PC-3 (cell line): ENCODE data around the gene MIEF1. TPM values are rescaled to one million over a fixed set of nuclear protein-coding genes. Genes with fewer than 3 reads are reported as not detected.

ENCODE experiments used
- ATAC-seq: fragments of 200-7000 bp; cut with Tn5 transposase; 2 replicates; pipeline ENCODE4 v1.9.1; 2020; ENCODE audit warnings: mild to moderate bottlenecking, moderate library complexity
- BruUV-seq: library from RNA; stranded (reverse); fragments of 400-500 nt; replicated peaks from 2 replicates; lab custom pipeline; 2021; lab: Mats Ljungman, UMichigan
- CTCF ChIA-PET: fragments of 300-600 bp; sonication (Branson Sonifier 250); formaldehyde crosslinking; loops from one replicate; lab custom pipeline; 2022; ENCODE audit warnings: antibody characterized with exemption; lab: Charles Lee
- POLR2A ChIA-PET: fragments of 300-600 bp; sonication (Branson Sonifier 250); formaldehyde crosslinking; loops from one replicate; lab custom pipeline; 2022; ENCODE audit warnings: antibody characterized with exemption; ENCODE audit not compliant: unreplicated experiment; lab: Charles Lee
- DNase-seq: peaks from one replicate; pipeline ENCODE4 v3.0.0-alpha.2; 2015
- H2AFZ ChIP-seq: fragments of 300-600 bp; sonication (generic); 2 replicates; pipeline ENCODE4 v1.6.0; 2016; ENCODE audit warnings: antibody characterized with exemption, low read length
- H3F3A ChIP-seq: fragments of 300-600 bp; sonication (generic); one replicate; pipeline ENCODE4 v1.6.0; 2017; ENCODE audit warnings: antibody characterized with exemption, low read length, control low read depth, mild to moderate bottlenecking; ENCODE audit not compliant: unreplicated experiment
- H3K27ac ChIP-seq: fragments of 300-600 bp; sonication (generic); 2 replicates; pipeline ENCODE4 v1.5.1; 2016; ENCODE audit warnings: mild to moderate bottlenecking, low read length
- H3K27me3 ChIP-seq: fragments of 300-600 bp; sonication (generic); 2 replicates; pipeline ENCODE4 v1.6.1; 2016; ENCODE audit warnings: low read length, mixed read lengths
- H3K36me3 ChIP-seq: fragments of 300-600 bp; sonication (generic); 2 replicates; pipeline ENCODE4 v1.6.1; 2016; ENCODE audit warnings: low read depth, mixed run types, low read length, mixed read lengths
- H3K4me1 ChIP-seq: fragments of 300-600 bp; sonication (generic); 2 replicates; pipeline ENCODE4 v1.5.1; 2016; ENCODE audit warnings: low read length; ENCODE audit not compliant: insufficient read depth
- H3K4me2 ChIP-seq: fragments of 300-600 bp; sonication (generic); 2 replicates; pipeline ENCODE4 v1.6.0; 2016; ENCODE audit warnings: low read length
- H3K4me3 ChIP-seq: fragments of 300-600 bp; sonication (generic); 2 replicates; pipeline ENCODE4 v1.5.1; 2016; ENCODE audit warnings: mild to moderate bottlenecking, low read length, mixed read lengths
- H3K79me2 ChIP-seq: fragments of 300-600 bp; sonication (generic); 2 replicates; pipeline ENCODE4 v1.6.1; 2017; ENCODE audit warnings: low read length, mixed read lengths
- H3K9ac ChIP-seq: fragments of 300-600 bp; sonication (generic); 2 replicates; pipeline ENCODE4 v1.6.0; 2016; ENCODE audit warnings: mild to moderate bottlenecking, low read length
- H3K9me2 ChIP-seq: fragments of 300-600 bp; sonication (generic); replicated peaks from 2 replicates; pipeline ENCODE4 v1.6.1; 2016; ENCODE audit warnings: mixed run types, low read length, mixed read lengths
- H3K9me3 ChIP-seq: fragments of 300-600 bp; sonication (generic); 2 replicates; pipeline ENCODE4 v1.6.1; 2016; ENCODE audit warnings: low read length, mixed read lengths
- H4K20me1 ChIP-seq: fragments of 300-600 bp; sonication (generic); 2 replicates; pipeline ENCODE4 v1.6.1; 2016; ENCODE audit warnings: low read length, mixed read lengths
- EZH2 ChIP-seq: fragments of 300-600 bp; sonication (generic); IDR thresholded peaks from one replicate; pipeline ENCODE4 v1.6.1; 2017; ENCODE audit warnings: antibody characterized with exemption, mild to moderate bottlenecking, low read length; ENCODE audit not compliant: unreplicated experiment
- EZH2phosphoT487 ChIP-seq: fragments of 300-600 bp; sonication (generic); IDR thresholded peaks from 2 replicates; pipeline ENCODE4 v1.6.1; 2018; ENCODE audit warnings: mild to moderate bottlenecking, antibody characterized with exemption, low read length, borderline replicate concordance
- intact Hi-C: fragments of 100-400 bp; cut with micrococcal nuclease; formaldehyde crosslinking; loops from 2 replicates; pipeline ENCODE4 v1.9.0; 2023
- total RNA-seq: library from RNA; depleted of rRNA; stranded (reverse); fragments of >200 nt; gene quantifications from 2 replicates; pipeline ENCODE4 v1.2.3, GENCODE V29; 2014
- TF ChIP-seq, protein P1 (sequence below): fragments of 300-600 bp; sonication (generic); conservative IDR thresholded peaks from 2 replicates; pipeline ENCODE4 v1.5.1; 2017; ENCODE audit warnings: antibody characterized with exemption, low read depth, mild to moderate bottlenecking, low read length

The MIEF1 gene
- total RNA-seq, 1 experiment from 2014 or later = 23.2 TPM

DNA sequence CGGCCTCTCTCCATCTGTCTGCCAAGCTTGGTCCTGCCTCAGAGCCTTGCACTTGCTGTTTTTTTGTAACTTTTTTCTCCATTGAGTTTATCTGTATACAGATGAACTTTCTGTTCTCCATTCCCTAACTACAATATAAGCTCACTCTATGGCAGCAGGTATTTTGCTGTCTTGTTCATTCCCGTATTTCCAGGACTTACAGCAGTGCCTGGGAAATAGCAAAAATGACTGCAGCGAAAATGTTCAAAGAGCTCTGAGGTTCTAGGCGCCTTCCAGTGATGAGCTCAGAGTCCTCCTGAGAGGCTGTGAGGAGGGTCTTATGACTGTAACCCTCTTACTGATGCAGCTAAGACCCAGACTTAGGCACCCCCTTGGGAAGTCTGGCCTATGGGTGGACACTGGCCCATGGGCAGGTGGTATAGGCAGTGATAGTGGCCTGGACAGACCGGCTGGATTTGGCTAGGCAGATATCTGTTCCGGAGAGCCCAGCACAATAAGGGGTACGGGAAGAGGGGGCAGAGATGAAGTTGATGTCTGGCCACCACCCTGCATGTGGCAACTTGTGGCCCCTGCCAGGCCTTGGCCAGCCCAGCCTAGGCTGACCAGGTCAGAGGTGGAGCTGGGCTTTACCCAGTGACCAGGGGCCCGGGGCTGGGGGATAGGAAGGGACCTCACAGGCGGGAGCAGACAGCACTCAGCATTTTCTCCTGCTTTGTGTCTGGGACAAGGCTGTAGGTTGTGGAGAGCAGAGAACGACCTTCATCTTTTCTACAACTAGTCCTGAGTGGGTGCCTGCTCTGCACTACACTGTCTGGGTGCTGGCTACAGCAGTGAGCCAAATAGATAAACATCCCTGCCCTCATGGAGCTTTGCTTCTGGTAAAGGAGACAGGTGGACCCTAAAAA, 22.9 kb downstream of the MIEF1 start:
- H3K36me3 ChIP-seq = peaks cover 19% of the 10 kb centered on the region
- ChIA-PET CTCF (interaction anchor here (1.2 kb wide), 1 partner anchor 29 kb away, joined by 3 read pairs; no protein-coding TSS in a partner anchor), POLR2A (interaction anchor here (0.7 kb wide), 1 partner anchor 682 kb away, joined by 3 read pairs; no protein-coding TSS in a partner anchor)
- peaks cover 19% of the 10 kb centered on the region for H3K4me1 ChIP-seq
- intact Hi-C loops = no loop called here
- no peak for TF ChIP-seq EZH2phosphoT487
- no peak for TF ChIP-seq EZH2
- TF ChIP-seq, protein P1, sequence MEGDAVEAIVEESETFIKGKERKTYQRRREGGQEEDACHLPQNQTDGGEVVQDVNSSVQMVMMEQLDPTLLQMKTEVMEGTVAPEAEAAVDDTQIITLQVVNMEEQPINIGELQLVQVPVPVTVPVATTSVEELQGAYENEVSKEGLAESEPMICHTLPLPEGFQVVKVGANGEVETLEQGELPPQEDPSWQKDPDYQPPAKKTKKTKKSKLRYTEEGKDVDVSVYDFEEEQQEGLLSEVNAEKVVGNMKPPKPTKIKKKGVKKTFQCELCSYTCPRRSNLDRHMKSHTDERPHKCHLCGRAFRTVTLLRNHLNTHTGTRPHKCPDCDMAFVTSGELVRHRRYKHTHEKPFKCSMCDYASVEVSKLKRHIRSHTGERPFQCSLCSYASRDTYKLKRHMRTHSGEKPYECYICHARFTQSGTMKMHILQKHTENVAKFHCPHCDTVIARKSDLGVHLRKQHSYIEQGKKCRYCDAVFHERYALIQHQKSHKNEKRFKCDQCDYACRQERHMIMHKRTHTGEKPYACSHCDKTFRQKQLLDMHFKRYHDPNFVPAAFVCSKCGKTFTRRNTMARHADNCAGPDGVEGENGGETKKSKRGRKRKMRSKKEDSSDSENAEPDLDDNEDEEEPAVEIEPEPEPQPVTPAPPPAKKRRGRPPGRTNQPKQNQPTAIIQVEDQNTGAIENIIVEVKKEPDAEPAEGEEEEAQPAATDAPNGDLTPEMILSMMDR = no peak
- H3K79me2 ChIP-seq = peaks cover 31% of the 10 kb centered on the region
- H3K27me3 ChIP-seq = no peaks in the 10 kb centered on the region
- no peak overlapping the region for H3K4me2 ChIP-seq
- H3K9me2 ChIP-seq = no peaks in the 10 kb centered on the region
- H3K4me3 ChIP-seq = no peak overlapping the region
- H3K9ac ChIP-seq = no peak overlapping the region
- H3K27ac ChIP-seq = no peak overlapping the region
- no TSS peak for BruUV-seq
- peaks cover 18% of the 10 kb centered on the region for H3F3A ChIP-seq
- no peaks in the 10 kb centered on the region for H3K9me3 ChIP-seq
- H2AFZ ChIP-seq = no peak overlapping the region
- H4K20me1 ChIP-seq = peaks cover 50% of the 10 kb centered on the region
- ATAC-seq (no peak), DNase-seq (no peak)

DNA sequence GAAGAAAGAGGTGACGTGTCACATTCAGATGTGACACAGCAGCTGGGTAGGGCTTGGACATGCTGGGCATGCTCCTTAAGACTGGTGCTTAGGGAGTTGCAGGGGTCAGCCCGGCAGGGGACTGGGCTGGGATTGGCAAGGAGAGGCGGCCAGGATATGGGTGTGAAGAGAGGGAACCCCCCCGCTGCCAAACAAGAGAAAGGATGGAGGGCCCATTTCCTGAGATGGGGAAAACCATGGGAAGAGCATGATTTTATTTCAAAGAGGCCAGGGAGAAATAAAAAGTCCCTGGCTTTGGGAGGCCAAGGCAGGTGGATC, 23.5 kb downstream of the MIEF1 start:
- ATAC-seq (no peak), DNase-seq (no peak)
- TF ChIP-seq, protein P1 = no peak
- no peaks in the 10 kb centered on the region for H3K27me3 ChIP-seq
- ChIA-PET POLR2A (no interaction called here), CTCF (no interaction called here)
- H3K36me3 ChIP-seq = peaks cover 18% of the 10 kb centered on the region
- H3K4me3 ChIP-seq = no peak overlapping the region
- no TSS peak for BruUV-seq
- H3K9me3 ChIP-seq = no peaks in the 10 kb centered on the region
- no peaks in the 10 kb centered on the region for H3K9me2 ChIP-seq
- peaks cover 21% of the 10 kb centered on the region for H3K4me1 ChIP-seq
- peaks cover 18% of the 10 kb centered on the region for H3F3A ChIP-seq
- peaks cover 48% of the 10 kb centered on the region for H4K20me1 ChIP-seq
- intact Hi-C loops = no loop called here
- H3K79me2 ChIP-seq = peaks cover 34% of the 10 kb centered on the region
- no peak overlapping the region for H3K27ac ChIP-seq
- H3K9ac ChIP-seq = no peak overlapping the region
- H3K4me2 ChIP-seq = no peak overlapping the region
- no peak overlapping the region for H2AFZ ChIP-seq

DNA sequence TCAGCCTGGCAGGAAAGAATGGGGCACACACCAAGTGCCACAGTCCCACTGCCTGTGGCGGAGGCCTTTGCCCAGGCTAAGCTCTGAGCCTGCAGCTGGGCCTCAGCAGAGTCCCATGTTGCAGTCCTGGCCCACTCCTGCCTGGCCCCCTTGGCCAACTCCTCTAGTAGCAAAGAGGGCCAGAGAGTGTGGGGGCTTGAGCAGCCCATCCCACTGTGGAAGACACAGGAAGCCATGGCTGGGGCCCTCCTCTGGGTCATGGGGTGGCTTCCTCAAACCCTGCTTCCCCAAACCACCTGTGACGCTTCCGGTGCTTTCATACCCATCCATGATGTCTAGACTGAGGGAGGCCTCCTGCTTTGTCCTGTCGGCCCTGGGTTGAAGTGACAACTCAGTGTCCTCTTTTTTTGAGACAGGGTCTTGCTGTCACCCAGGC, 24.7 kb downstream of the MIEF1 start:
- no peak for DNase-seq
- Histone ChIP-seq H3K27ac (no peak overlapping the region), H4K20me1 (peaks cover 37% of the 10 kb centered on the region), H3K9me2 (no peaks in the 10 kb centered on the region), H3F3A (peaks cover 12% of the 10 kb centered on the region), H3K4me2 (no peak overlapping the region), H3K9ac (no peak overlapping the region), H3K79me2 (peaks cover 34% of the 10 kb centered on the region), H3K27me3 (no peaks in the 10 kb centered on the region), H3K9me3 (no peaks in the 10 kb centered on the region), H3K4me3 (no peak overlapping the region), H3K36me3 (peaks cover 7% of the 10 kb centered on the region), H3K4me1 (peaks cover 31% of the 10 kb centered on the region), H2AFZ (no peak overlapping the region)
- ATAC-seq = no peak
- ChIA-PET CTCF (interaction anchor here (0.6 to 1.3 kb wide), 3 partner anchors 12 to 183 kb away, joined by 4 to 10 read pairs (median 6); no protein-coding TSS in a partner anchor), POLR2A (interaction anchor here (0.6 kb wide), 1 partner anchor 211 kb away, joined by 4 read pairs; no protein-coding TSS in a partner anchor)
- TF ChIP-seq, protein P1 = no peak
- TF ChIP-seq EZH2 = no peak
- intact Hi-C loops = no loop called here
- no TSS peak for BruUV-seq
